CD4-positive, alpha-beta T cell treated with Interleukin-2 at 100 ng/mL for 4 hours (primary cell): ENCODE measurements around the gene GPR176.
"Not testable (repeated sequence)": the region's sequence is repeated elsewhere in the genome, so short reads cannot be mapped to it uniquely, and the experiment has no call there.

Experiments
- DNase-seq: peaks from one replicate; pipeline ENCODE4 v3.0.0-alpha.2; 2020; ENCODE audit warnings: low spot score

Gene GPR176

GRCh38 chr15:39856357-39856756 lies 63.7 kb downstream of the GPR176 start:
- no peak for DNase-seq

- DNase-seq: no peak
Measured at GRCh38 chr15:39855400-39855799, 64.7 kb downstream of the GPR176 start.

GRCh38 chr15:39854161-39854560 lies 65.9 kb downstream of the GPR176 start:
- no peak for DNase-seq

GRCh38 chr15:39852250-39852649 lies 67.8 kb downstream of the GPR176 start:
- no peak for DNase-seq

DNA sequence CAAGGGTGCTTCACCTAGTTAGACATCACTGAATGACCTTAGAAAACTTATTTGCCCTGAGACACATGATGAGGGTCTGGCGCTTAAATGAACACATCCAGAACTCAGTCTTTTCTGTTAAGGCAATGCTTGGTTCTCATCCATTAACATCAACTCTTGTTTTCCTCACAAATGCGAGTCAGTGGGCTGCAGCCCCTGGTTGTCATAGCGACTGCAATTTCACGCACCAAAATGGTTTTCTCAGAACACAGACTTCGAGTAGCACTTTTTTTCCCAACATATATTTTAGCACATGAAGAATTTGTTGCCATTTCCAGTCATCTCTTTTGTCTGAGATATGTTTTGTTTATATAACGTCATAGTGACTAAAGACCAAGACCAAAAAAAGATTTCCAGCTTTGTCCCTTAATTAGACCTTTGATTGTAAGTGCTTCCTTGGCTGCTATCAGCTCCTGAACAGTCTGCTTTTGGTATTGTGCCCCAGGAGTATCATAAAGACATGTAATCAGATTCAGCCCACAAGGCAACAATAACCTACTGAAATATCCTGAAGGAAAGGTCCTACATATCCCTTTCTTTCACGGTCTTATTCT lies 68.5 kb downstream of the GPR176 start:
- DNase-seq: no peak

- DNase-seq: no peak
Measured at GRCh38 chr15:39850436-39850835, 69.6 kb downstream of the GPR176 start.

DNA sequence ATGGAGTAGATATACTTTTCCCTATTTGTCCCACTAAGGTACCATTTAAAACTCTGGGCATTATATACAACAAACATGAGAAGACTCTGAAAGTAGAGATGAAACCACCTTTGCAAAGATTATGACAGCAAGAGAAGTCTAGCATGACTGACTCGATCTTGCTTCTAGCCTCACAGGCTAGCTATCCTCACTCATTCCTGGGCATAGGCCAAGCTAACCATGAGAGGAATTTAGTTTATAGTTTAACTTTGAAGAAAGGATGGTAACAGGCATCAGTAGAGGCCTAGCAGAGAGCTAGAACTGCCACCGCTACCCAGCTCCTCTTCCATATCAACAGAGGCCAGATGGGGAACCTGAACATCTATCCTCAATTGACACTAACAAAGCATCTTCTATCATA lies 74.0 kb downstream of the GPR176 start:
- DNase-seq: no peak

GRCh38 chr15:39845582-39845981 lies 74.5 kb downstream of the GPR176 start:
- no peak for DNase-seq

- DNase-seq: no peak
Measured at GRCh38 chr15:39843565-39843964, 76.5 kb downstream of the GPR176 start.

GRCh38 chr15:39837454-39837853 lies 82.6 kb downstream of the GPR176 start:
- no peak for DNase-seq

GRCh38 chr15:39835550-39835949 lies 84.5 kb downstream of the GPR176 start:
- no peak for DNase-seq

- no peak for DNase-seq
Measured at GRCh38 chr15:39834256-39834655, 85.8 kb downstream of the GPR176 start.

DNA sequence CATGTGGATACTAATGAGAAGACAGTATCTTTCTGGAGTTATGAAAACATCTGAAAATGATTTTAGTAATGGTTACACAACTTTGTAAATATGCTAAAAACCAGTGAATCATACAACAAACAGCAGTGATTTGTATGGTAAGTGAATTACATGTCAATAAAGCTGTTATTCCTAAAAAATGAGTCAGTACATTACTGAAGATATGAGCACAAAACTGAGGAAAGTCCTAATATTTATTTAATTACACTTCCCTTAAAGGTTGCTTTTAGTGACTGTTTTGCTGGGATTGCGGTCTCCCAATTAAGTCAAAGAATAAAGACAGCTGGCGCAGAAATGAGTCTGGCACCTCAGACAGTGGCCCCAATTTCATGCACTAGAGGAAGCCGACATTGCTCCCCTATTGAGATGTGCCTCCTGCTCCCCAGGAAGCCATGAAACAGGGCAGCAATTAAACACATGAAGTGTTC lies 86.5 kb downstream of the GPR176 start:
- no peak for DNase-seq

DNA sequence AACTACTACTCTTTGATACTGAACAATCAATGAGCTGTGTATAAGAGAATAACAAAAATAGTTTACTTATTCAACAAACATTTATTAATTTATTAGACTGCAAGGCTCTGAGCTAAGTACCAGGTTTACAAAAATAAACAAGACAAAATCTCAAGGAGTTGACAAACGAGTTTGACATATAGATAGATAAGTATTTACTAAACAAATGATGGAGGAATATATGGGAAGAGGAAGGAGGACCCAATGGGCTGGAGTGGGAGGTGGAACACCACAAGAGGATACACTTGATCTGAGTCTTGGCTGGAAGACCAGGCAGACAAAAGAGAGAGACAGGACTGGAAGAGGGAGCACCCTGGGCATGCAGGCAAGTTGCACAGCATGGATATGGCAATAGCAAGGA lies 89.9 kb downstream of the GPR176 start:
- DNase-seq: no peak

DNA sequence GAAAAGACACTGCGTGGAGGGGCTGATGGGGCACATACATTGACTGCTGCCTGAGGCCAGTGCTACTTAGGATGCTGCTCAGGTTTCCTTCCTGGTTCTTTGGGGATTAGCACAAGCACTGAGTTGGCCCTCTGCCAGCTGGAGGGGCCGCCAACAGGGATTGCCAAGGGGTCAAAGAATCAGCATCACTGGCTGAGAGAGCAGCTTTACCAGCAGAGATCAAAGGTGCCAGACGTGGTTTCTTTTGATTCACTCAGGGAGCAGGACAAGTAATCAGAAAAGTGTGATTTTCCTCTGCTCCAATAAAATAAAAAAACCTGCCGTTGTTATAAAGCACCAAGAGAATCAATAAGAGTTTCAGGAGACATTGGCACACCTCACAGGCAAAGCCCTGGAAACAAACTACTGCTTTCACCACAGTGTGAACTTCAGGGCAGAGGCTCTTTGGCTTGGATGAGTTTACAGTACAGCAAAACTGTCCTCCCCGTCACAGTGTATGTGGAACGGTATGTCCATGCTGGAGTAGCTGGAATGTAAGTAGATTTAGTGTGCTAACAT lies 91.6 kb downstream of the GPR176 start:
- no peak for DNase-seq

GRCh38 chr15:39826975-39827374 lies 93.1 kb downstream of the GPR176 start:
- no peak for DNase-seq

- DNase-seq: no peak
Measured at GRCh38 chr15:39823634-39824033, 96.4 kb downstream of the GPR176 start.

DNA sequence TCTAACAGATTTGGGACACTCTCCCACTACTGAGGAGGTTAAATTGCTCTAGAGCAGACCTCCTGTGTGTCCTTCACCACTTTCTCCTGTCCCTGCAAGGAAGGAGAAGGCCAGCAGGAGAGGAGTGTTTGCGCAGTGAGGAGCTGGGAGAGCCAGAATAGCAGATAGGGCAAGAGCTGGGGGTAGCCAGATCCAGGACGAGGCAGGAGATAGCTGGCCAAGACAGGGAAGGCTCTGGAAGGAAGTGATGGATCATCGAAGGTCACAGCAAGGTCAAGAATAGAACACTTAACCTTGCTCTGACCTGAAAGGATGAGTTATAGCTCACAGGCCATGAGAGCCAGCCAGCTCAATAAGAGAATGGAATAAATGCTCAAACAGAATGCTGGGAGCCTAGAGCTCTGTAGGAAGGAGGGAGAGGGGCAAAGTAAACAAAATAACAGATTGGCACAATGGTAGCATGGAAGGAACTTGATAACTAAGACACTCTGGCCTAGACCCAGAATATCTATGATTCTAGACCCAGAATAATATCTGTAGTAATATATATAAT lies 99.9 kb downstream of the GPR176 start:
- no peak for DNase-seq

DNA sequence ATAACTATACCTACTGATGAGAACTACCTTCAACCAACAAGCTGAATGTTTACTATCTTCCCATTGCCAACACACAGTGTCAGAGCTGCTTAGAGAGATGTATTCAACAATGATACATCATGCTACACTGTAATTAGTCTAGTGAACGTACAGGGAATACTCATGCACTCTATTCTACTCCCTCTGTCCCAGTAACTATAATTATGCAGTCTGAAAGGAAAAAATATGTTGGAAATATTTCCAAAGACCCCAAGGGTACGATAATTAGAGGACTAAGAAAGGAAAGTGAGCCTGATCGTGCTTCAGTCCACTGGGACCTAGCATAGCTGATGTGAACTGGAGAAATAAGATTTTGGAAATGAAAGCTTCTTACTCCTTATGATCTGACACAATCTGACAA lies 100.5 kb downstream of the GPR176 start:
- no peak for DNase-seq

GRCh38 chr15:39817892-39818291 lies 102.2 kb downstream of the GPR176 start:
- DNase-seq: no peak

DNA sequence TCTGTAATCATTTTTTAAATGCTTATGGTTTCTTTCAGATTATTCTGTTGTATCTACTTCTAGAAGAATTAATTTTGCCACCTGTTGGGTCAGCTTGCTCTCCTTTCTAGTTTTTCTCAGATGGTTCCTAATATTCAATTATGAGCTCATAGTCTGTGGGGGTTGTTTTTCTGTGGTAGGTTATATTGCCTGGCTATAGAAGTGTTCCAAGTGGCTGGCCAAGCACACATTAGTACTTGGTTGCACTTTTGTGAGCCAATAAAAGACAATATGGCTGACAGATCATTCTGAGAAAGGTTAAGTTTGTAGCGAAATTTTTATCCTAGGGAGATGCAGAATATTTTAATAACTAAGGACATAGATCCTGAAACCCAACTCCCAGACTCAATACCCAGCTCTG lies 105.6 kb downstream of the GPR176 start:
- no peak for DNase-seq

GRCh38 chr15:39812651-39813050 lies 107.4 kb downstream of the GPR176 start:
- not testable (repeated sequence) for DNase-seq

GRCh38 chr15:39808909-39809308 lies 111.2 kb downstream of the GPR176 start:
- no peak for DNase-seq

GRCh38 chr15:39807791-39808190 lies 112.3 kb downstream of the GPR176 start:
- DNase-seq: no peak
